Measurements from ENCODE around the gene SPTBN1.

DNA sequence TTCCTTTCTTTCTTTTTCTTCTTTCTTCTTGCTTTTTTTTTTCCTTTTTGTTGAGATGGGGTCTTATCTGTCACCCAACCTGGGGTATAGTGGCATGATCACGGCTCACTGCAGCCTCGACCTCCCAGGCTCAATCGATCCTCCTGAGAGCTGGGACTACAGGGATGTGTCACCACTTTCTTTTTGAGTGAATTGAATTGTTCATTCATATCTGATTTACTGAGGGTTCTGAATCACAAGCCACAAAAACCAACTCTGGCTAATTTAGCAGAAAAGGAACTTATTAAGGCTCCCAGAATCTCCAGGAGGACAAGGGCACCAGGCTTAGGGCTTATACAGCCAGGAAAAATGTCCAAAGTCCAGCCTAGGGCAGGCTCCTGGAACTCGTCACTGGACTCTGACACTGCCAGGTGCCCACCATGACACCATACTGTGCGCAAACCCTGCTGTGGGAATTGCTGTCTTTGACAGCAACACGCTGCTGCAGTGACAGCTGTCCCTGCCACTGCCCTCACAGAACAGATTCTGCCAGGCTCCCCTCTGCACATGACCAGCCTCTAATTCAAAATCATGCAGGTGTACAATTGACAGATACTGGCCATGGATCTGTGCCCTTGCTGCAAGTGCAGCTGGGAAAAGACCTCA is 224.4 kb downstream of the SPTBN1 start:
- TF ChIP-seq POLR2A (IDR thresholded peaks at IDR 0.05; ENCODE audit: low read depth, low read length), result no peak
- TF ChIP-seq, protein P1, sequence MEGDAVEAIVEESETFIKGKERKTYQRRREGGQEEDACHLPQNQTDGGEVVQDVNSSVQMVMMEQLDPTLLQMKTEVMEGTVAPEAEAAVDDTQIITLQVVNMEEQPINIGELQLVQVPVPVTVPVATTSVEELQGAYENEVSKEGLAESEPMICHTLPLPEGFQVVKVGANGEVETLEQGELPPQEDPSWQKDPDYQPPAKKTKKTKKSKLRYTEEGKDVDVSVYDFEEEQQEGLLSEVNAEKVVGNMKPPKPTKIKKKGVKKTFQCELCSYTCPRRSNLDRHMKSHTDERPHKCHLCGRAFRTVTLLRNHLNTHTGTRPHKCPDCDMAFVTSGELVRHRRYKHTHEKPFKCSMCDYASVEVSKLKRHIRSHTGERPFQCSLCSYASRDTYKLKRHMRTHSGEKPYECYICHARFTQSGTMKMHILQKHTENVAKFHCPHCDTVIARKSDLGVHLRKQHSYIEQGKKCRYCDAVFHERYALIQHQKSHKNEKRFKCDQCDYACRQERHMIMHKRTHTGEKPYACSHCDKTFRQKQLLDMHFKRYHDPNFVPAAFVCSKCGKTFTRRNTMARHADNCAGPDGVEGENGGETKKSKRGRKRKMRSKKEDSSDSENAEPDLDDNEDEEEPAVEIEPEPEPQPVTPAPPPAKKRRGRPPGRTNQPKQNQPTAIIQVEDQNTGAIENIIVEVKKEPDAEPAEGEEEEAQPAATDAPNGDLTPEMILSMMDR (IDR thresholded peaks at IDR 0.05; ENCODE audit: extremely low read depth in 1 of 2, insufficient read depth in 1 of 2, low read depth in 1 of 2, low read length in 2 of 2), result no peak
